ENCODE data around the gene RPL39L.

DNA sequence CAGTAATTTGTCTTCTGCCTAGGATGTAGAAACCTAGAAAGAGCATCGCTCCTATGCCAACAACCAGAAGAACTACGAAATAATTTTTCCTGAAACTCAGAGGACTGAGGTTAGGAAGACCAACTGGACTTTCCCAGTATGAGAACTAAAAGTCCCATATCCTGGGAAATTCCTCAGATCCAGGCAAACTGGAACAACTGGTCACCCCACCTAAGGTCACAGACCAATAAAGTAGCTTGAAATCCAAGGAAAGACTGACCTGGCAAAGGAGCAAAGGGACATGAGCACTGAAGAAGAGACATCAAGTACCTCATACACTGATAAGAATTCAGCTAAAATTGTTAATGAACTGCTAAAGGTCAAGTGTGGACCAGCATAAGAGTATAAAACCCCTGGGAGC lies 6.6 kb downstream of the RPL39L start:
- TF ChIP-seq, protein P1, sequence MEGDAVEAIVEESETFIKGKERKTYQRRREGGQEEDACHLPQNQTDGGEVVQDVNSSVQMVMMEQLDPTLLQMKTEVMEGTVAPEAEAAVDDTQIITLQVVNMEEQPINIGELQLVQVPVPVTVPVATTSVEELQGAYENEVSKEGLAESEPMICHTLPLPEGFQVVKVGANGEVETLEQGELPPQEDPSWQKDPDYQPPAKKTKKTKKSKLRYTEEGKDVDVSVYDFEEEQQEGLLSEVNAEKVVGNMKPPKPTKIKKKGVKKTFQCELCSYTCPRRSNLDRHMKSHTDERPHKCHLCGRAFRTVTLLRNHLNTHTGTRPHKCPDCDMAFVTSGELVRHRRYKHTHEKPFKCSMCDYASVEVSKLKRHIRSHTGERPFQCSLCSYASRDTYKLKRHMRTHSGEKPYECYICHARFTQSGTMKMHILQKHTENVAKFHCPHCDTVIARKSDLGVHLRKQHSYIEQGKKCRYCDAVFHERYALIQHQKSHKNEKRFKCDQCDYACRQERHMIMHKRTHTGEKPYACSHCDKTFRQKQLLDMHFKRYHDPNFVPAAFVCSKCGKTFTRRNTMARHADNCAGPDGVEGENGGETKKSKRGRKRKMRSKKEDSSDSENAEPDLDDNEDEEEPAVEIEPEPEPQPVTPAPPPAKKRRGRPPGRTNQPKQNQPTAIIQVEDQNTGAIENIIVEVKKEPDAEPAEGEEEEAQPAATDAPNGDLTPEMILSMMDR (IDR thresholded peaks at IDR 0.05): no peak
- no peak for TF ChIP-seq POLR2A (IDR thresholded peaks at IDR 0.05; ENCODE audit: low read depth)
- TF ChIP-seq POLR2AphosphoS5 (IDR thresholded peaks at IDR 0.05): no peak
- TF ChIP-seq EP300 (IDR thresholded peaks at IDR 0.05): no peak

All from esophagus muscularis mucosa (tissue), 4 donors.